GM18505 (cell line): Measurements from ENCODE around the gene CBFA2T2.

Experiments
- ATAC-seq: cut with Tn5 transposase; IDR thresholded peaks from one replicate; pipeline ENCODE4 v1.9.1; 2021; ENCODE audit not compliant: unreplicated experiment
- POLR2A ChIP-seq: IDR thresholded peaks from 4 replicates; pipeline ENCODE4 v1.6.1; 2011; ENCODE audit warnings: borderline replicate concordance; ENCODE audit not compliant: insufficient read depth, insufficient read length; ENCODE audit errors: extremely low read depth

CBFA2T2 gene

GRCh38 chr20:33650753-33651561, 161.1 kb downstream of the CBFA2T2 start:
- TF ChIP-seq POLR2A, result no peak
- ATAC-seq, result no peak

GRCh38 chr20:33651562-33652048, 161.7 kb downstream of the CBFA2T2 start:
- no peak for ATAC-seq
- TF ChIP-seq POLR2A, result no peak

GRCh38 chr20:33653218-33653899, 163.5 kb downstream of the CBFA2T2 start:
- no peak for ATAC-seq
- no peak for TF ChIP-seq POLR2A

- TF ChIP-seq POLR2A, result no peak
- no peak for ATAC-seq
Observed at GRCh38 chr20:33653900-33654596, 164.2 kb downstream of the CBFA2T2 start.

GRCh38 chr20:33654680-33655161, 164.8 kb downstream of the CBFA2T2 start:
- TF ChIP-seq POLR2A, result no peak
- ATAC-seq, result no peak

GRCh38 chr20:33655164-33655563, 165.3 kb downstream of the CBFA2T2 start:
- TF ChIP-seq POLR2A, result no peak
- no peak for ATAC-seq

- TF ChIP-seq POLR2A, result no peak
Observed at GRCh38 chr20:33656010-33656782, 166.3 kb downstream of the CBFA2T2 start.

GRCh38 chr20:33656783-33657703, 167.1 kb downstream of the CBFA2T2 start:
- TF ChIP-seq POLR2A, result no peak
- no peak for ATAC-seq

More at GRCh38 chr20:33656010-33656782, 166.3 kb downstream of the CBFA2T2 start:
- ATAC-seq, result no peak

- no peak for ATAC-seq
- TF ChIP-seq POLR2A, result no peak
Observed at GRCh38 chr20:33657704-33658095, 167.8 kb downstream of the CBFA2T2 start.

GRCh38 chr20:33658510-33658909, 168.6 kb downstream of the CBFA2T2 start:
- TF ChIP-seq POLR2A, result no peak
- ATAC-seq, result no peak

- no peak for ATAC-seq
- TF ChIP-seq POLR2A, result no peak
Observed at GRCh38 chr20:33658929-33659328, 169.0 kb downstream of the CBFA2T2 start.
